ENCODE results near the gene ENOX2. TPM values are rescaled to one million over a fixed set of nuclear protein-coding genes. Genes with fewer than 3 reads are reported as not detected.

ENOX2 gene
- total and polyA plus RNA-seq, 8 donors, result 2.6 to 12.1 (median 7.3) TPM

- no peak overlapping the region for H3K27ac ChIP-seq
- no peaks in the 10 kb centered on the region for H3K4me1 ChIP-seq
- no peaks in the 10 kb centered on the region for H3K36me3 ChIP-seq
- H3K27me3 ChIP-seq, result no peaks in the 10 kb centered on the region
- H3K9me3 ChIP-seq, result no peaks in the 10 kb centered on the region
- intact Hi-C loops (cut with DNase I; ENCODE audit: low total_unique reads), result no loop called here
- DNase-seq, result no peak
- TF ChIP-seq CTCF (IDR thresholded peaks at IDR 0.05) (no peak), POLR2A (IDR thresholded peaks at IDR 0.05) (no peak), EP300 (IDR thresholded peaks at IDR 0.05) (no peak), POLR2AphosphoS5 (IDR thresholded peaks at IDR 0.05) (no peak)
- H3K4me3 ChIP-seq, result no peak overlapping the region
- WGBS, 5 donors, result 88 to 100% (median 94%) methylated on average over 1 of the region's 1 CpG
Observed at GRCh38 chrX:130758072-130758471, 144.9 kb downstream of the ENOX2 start.

DNA sequence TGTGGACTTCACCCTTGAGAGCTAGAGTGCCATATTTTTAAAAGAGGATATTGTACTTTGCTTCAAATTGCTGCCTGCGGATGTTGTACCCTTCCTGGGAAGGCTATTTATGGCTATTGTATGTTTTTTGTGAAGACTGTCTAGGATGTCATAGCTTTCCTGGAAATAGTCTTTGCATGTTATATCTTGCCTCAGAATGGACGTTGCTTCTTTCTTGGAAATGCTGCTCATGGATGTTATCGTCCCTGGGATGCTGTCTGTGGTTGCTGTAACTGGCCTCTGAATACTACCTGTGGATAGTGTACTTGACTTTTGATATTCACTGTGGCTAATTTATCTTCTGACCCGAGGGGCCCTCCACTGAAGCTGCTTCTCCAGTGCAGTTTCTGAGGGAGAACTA lies 146.8 kb downstream of the ENOX2 start:
- WGBS, 5 donors, result 70 to 89% (median 78%) methylated on average over 4 of the region's 4 CpGs
- Histone ChIP-seq H3K4me3 (no peak overlapping the region), H3K27ac (no peak overlapping the region), H3K36me3 (no peaks in the 10 kb centered on the region), H3K27me3 (no peaks in the 10 kb centered on the region), H3K9me3 (no peaks in the 10 kb centered on the region), H3K4me1 (no peaks in the 10 kb centered on the region)
- DNase-seq, result no peak
- TF ChIP-seq POLR2A (IDR thresholded peaks at IDR 0.05), result no peak
- TF ChIP-seq CTCF (IDR thresholded peaks at IDR 0.05), result no peak
- TF ChIP-seq EP300 (IDR thresholded peaks at IDR 0.05), result no peak
- no peak for TF ChIP-seq POLR2AphosphoS5 (IDR thresholded peaks at IDR 0.05)
- intact Hi-C loops (cut with DNase I; ENCODE audit: low total_unique reads), result no loop called here

GRCh38 chrX:130754353-130754752 lies 148.7 kb downstream of the ENOX2 start:
- TF ChIP-seq EP300 (IDR thresholded peaks at IDR 0.05) (no peak), POLR2AphosphoS5 (IDR thresholded peaks at IDR 0.05) (no peak), CTCF (IDR thresholded peaks at IDR 0.05) (no peak), POLR2A (IDR thresholded peaks at IDR 0.05) (no peak)
- Histone ChIP-seq H3K9me3 (no peaks in the 10 kb centered on the region), H3K27me3 (no peaks in the 10 kb centered on the region), H3K27ac (no peak overlapping the region), H3K4me1 (no peaks in the 10 kb centered on the region), H3K36me3 (no peaks in the 10 kb centered on the region), H3K4me3 (no peak overlapping the region)
- WGBS, 5 donors, result 83 to 100% (median 90%) methylated on average over 1 of the region's 1 CpG
- DNase-seq, result no peak
- intact Hi-C loops (cut with DNase I; ENCODE audit: low total_unique reads), result no loop called here

DNA sequence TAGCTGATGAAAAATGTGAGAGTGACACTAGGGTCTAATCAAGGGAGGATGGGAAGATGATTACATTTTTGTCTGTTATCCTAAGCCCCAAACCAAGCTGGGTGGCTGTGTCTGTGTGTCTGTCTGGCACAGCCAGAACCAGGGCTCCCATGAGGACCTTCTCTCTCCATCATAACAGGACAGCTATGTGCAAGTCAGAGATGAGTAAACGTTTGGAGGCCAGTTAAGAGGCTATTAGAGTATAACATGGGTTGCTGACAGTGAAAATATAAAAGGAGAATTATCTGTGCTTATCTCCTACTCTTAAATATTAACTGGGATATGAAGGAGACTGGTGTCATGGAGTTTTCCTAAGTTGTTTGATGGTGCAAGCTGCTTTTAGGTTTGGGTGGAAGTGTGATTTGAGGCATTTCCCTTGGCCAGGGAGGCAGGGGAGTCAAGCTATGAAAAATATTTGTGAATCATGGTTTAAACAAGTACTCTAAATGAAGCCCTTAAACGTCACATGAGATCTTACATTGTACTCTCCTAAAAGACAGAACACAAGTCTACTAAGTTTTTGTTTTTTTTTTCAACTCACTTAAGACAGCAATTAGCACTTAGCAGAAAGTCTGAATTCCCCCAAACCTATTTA lies 156.2 kb downstream of the ENOX2 start:
- no peaks in the 10 kb centered on the region for H3K36me3 ChIP-seq
- TF ChIP-seq CTCF (IDR thresholded peaks at IDR 0.05) (no peak), POLR2AphosphoS5 (IDR thresholded peaks at IDR 0.05) (no peak), POLR2A (IDR thresholded peaks at IDR 0.05) (no peak), EP300 (IDR thresholded peaks at IDR 0.05) (no peak)
- no peak overlapping the region for H3K27ac ChIP-seq
- H3K9me3 ChIP-seq, result no peaks in the 10 kb centered on the region
- intact Hi-C loops (cut with DNase I; ENCODE audit: low total_unique reads), result no loop called here
- H3K4me3 ChIP-seq, result no peak overlapping the region
- no peaks in the 10 kb centered on the region for H3K4me1 ChIP-seq
- DNase-seq, result no peak
- WGBS, 5 donors, result 29 to 61% (median 46%) methylated on average over 2 of the region's 2 CpGs
- no peaks in the 10 kb centered on the region for H3K27me3 ChIP-seq

All from stomach (tissue), 9 donors.